8988T (cell line): ENCODE data around the gene PASK.

Source experiments
- DNase-seq: peaks from one replicate; pipeline ENCODE4 v3.0.0; 2011

Gene PASK

DNA sequence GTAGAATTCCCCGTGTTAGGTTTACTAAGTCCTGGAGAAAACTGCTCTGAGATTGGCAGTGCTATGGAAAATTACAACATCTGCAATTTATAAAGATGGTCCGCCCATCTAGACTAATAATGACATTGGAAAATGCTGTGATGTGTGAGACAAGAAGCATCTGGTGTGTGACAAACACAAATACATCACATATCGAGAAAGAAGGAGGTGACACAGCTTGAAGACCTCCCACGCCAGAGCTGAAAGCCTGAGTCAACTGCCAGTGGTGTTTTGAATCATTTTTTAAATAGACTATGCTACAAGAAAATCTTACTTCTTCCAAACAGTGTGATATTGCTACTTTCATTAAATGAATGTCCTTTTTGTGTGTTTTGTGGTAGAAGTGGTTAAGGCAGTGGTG lies 30.6 kb upstream of the PASK start:
- DNase-seq: no peak

GRCh38 chr2:241178961-241179360 lies 29.7 kb upstream of the PASK start:
- no peak for DNase-seq

GRCh38 chr2:241177526-241178334 lies 28.5 kb upstream of the PASK start:
- DNase-seq: no peak

DNA sequence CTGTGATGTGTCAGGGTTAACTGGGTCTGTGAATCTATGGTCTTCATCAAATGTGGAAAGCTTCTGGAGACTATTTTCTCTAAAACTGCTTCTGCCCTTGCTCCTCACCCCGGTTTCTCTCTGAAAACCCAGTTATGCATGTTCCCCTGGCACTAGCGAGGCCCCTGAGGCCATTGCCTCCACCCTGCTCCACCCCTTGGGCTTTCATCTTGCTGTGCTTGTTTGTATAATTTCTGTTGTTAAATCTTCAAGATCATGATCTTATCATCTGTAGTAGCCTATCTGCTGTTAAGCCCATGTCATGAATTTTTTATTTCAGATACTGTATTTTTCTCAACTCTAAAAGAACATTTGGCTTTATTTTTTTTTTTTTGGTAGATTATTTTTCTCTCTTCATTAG lies 24.3 kb upstream of the PASK start:
- no peak for DNase-seq

GRCh38 chr2:241168366-241168765 lies 19.1 kb upstream of the PASK start:
- no peak for DNase-seq

- DNase-seq: no peak
Observed at GRCh38 chr2:241163601-241164118, 14.4 kb upstream of the PASK start.

DNA sequence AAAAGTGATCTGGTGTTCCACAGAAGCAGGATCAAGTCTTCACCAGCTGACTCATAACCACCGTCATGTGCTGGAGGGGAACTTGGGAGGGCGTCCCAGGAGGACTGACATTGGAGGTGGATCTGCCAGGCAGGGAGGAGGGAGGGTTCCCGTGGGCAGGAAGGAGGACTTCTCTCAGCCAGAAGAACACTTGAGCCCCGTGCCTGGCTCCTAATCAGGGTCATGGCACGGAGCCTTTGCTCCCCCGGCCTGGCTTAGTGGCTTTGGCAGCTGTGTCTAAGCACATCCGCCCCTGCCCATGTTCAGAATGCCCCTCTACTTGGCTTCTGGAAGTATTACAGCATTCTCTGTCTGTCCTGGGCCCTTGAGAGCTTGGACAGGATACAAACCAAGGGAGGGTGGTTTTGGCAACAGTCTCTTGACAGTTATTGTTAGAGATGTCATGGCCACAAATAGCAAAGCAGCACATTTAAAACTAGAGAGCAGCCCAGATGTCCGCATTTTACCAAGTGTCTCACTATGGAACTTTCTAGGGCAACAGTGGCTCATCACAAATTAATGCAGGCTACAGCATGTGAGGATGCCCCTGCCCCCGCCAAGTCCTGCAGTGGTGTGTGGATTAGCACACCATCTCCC lies 12.5 kb upstream of the PASK start:
- DNase-seq: no peak

GRCh38 chr2:241160318-241160717 lies 11.0 kb upstream of the PASK start:
- DNase-seq: no peak

DNA sequence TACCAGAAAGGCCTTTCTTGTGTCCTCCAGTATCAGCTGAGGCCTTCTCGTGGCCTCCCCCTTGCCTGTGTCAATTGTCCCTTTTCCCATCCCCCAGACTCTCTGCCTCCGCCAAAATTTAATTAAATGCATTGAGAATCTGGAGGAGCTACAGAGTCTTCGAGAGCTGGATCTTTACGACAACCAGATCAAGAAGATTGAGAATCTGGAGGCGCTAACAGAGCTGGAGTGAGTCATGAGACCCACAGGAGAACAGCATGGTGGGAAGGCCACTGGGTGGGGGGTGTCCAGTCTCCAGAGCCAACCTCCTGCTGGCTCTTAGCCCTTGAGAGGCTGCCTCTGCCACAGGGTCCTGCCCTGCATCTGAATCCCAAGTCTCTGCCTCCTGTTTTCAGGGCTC lies 9.8 kb upstream of the PASK start:
- DNase-seq: no peak

- no peak for DNase-seq
Observed at GRCh38 chr2:241158546-241158900, 9.3 kb upstream of the PASK start.

DNA sequence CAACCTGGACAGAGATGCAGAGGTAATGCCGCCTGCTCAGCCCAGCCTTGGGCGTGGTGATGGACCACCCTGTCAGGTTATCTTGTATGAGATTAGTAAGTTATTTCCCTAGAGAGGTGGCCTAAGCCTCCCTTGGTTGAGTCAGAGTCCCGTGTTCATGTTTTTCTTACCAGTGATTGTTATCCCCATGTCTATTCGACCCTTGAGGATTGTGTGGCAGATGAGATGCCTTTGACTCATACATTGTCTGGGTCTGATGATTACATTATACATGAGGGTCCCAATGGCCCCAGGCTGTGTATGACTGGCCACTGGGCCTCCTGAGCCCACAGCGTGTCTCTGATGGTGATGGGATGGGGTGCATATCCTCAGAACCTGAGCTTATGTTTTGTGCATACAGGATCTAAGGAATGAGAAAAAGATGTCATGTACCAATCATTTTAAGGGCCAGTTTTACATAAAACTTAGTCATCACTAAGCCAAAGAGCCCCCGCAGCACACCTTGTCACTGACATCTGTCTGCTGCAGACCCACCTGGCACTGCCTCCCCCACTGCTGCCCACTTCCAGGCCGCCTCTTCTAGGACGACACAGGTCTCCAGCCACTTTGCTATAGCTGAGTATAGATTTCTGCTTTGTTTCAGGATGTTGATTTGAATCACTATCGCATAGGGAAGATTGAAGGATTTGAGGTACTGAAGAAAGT lies 8.7 kb upstream of the PASK start:
- no peak for DNase-seq

- DNase-seq: no peak
Observed at GRCh38 chr2:241156971-241157441, 7.7 kb upstream of the PASK start.

DNA sequence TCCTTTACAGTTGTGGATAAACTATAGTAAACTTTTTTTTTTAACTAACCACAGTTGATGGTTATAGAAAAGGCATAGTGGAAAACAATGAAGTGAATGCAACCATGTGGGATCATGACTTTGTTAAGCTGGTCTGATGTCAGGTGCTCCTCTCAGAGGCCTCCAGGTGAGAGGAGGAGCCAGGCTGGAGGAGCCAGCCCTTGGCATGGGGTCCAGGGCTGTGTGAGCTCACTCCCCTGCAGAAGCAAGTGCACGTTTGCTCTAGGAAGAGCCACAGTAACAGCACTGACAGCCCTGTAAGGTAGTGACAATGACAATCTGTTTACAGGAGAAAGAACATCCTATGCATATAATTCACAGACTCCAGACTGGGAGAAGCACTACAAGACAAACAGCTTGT lies 6.7 kb upstream of the PASK start:
- DNase-seq: no peak

- DNase-seq: no peak
Observed at GRCh38 chr2:241154915-241155314, 5.6 kb upstream of the PASK start.

DNA sequence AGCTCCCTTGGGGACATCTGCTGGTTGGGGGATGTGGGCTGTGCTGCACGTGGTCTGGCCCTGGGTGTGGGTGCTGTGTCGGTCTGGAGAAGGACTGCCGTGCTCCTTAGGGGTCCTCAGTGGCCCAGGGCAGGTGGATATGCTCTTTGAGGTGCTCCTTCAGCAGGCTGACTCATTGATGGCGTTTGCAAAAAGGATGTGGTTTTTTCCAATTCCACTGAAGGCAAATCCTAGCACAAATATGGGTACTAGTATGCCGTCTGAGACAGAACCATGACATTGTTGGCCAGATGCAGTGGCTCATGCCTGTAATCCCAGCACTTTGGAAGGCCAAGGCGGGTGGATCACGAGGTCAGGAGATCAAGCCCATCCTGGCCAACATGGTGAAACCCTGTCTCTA lies 4.3 kb upstream of the PASK start:
- no peak for DNase-seq

GRCh38 chr2:241151934-241152660 lies 2.8 kb upstream of the PASK start:
- DNase-seq: no peak

GRCh38 chr2:241150660-241151530 lies 1.6 kb upstream of the PASK start:
- no peak for DNase-seq

- peak; percentile 97 for DNase-seq
Observed at GRCh38 chr2:241149925-241150659, 820 bp upstream of the PASK start, which contains the start of gene PPP1R7. Gene PPP1R7 (plus strand): TSS chr2:241150467. CDS start chr2:241150496, 29 bp downstream.

GRCh38 chr2:241149675-241149924 lies 328 bp upstream of the PASK start:
- DNase-seq: no peak

DNA sequence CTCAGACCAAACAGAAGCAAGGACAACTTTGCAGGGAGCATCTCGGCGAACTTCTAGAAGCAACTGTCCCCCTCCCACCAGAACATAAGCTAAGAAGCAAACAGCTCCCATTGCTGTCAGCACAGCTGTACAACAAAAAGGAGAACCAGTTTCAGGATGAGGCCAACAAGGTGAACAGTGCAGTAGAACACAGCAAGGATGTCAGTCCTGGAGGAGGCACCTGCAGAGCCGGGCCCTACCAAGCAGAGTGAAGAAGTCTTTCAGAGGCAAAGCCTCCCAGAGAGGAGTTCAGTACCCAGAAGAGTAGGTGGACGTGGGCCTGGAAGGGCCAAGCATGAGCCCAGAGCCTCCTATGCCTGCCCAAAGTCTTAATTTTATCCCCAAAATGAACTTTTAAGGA lies 1.0 kb downstream of the PASK start:
- DNase-seq: no peak

GRCh38 chr2:241147336-241147735 lies 1.9 kb downstream of the PASK start:
- no peak for DNase-seq

DNA sequence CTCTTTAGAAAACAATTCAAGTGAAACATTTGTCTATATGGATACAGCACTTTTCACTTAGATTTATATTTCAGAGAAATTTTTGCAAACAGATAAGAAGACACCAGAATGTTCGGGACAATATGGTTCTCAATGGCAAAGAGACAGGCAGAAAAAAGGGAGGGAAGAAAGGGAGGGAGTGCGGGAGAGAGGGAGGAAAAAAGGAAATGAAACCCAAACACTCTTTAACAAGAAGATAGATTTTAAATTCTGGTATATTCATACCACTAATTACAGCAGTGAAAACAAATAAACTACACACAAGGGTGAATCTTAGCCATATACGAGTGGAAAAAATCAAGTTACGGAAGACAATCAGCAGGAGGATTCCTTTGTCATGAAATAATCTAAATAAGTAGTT lies 3.0 kb downstream of the PASK start:
- no peak for DNase-seq
